Lower leg skin (tissue), 4 donors: Measurements from ENCODE around the gene METTL25B. TPM values are rescaled to one million over a fixed set of nuclear protein-coding genes. Genes with fewer than 3 reads are reported as not detected.

Experiments used
- DNase-seq, 2 donors: peaks; one replicate each; pipeline ENCODE4 v3.0.0-alpha.2; 2019; ENCODE audit warnings: low spot score in 2 of 2
- H3K4me3 ChIP-seq: fragments of 200-600 bp; sonication (generic); 2 replicates; pipeline ENCODE4 v1.5.1; 2017; ENCODE audit warnings: mild to moderate bottlenecking, low read depth; ENCODE audit not compliant: poor library complexity, severe bottlenecking
- CTCF ChIP-seq, 3 donors: fragments of 450-650 bp; IDR thresholded peaks; one replicate each; pipeline ENCODE4 v1.5.1; 2016; ENCODE audit warnings: antibody characterized with exemption in 3 of 3, mild to moderate bottlenecking in 3 of 3, moderate library complexity in 2 of 3
- POLR2A ChIP-seq, 2 donors: fragments of 450-650 bp; IDR thresholded peaks; one replicate each; pipeline ENCODE4 v1.6.1; 2016 to 2017; ENCODE audit warnings: antibody characterized with exemption in 2 of 2, mild to moderate bottlenecking in 1 of 2, moderate library complexity in 1 of 2
- WGBS, 2 donors: methylation state at CpG; one replicate each; pipeline ENCODE4 v1.1.5; 2018; 5-methylcytosine and 5-hydroxymethylcytosine counted together
- intact Hi-C: fragments of 100-400 bp; cut with DNase I; formaldehyde crosslinking; loops from one replicate; pipeline ENCODE4 v1.15.0; 2023; ENCODE audit warnings: low total_unique reads
- total RNA-seq, 4 donors: library from RNA; depleted of rRNA; stranded (reverse); fragments of >200 nt; gene quantifications; one replicate each; pipeline ENCODE4 v1.1.0, GENCODE V29; 2016

The METTL25B gene
- total RNA-seq, 4 donors from 2014 or later, result 20.3 to 39.0 (median 28.2) TPM

GRCh38 chr1:156697481-156697880 is 30.8 kb upstream of the METTL25B start:
- TF ChIP-seq POLR2A (IDR thresholded peaks at IDR 0.05) (no peak), CTCF (IDR thresholded peaks at IDR 0.05) (no peak)
- WGBS, 2 donors, result 64 to 73% methylated on average over 8 of the region's 8 CpGs
- H3K4me3 ChIP-seq, result no peak overlapping the region
- intact Hi-C loops, result no loop called here
- DNase-seq, result no peak

- 57 to 68% methylated on average over 1 of the region's 1 CpG for WGBS, 2 donors
- TF ChIP-seq CTCF (IDR thresholded peaks at IDR 0.05) (no peak), POLR2A (IDR thresholded peaks at IDR 0.05) (no peak)
- no peak overlapping the region for H3K4me3 ChIP-seq
- intact Hi-C loops, result no loop called here
- no peak for DNase-seq
These were observed 29.3 kb upstream of the METTL25B start for GRCh38 chr1:156698995-156699394.

- intact Hi-C loops, result no loop called here
- TF ChIP-seq POLR2A (IDR thresholded peaks at IDR 0.05), result no peak
- TF ChIP-seq CTCF (IDR thresholded peaks at IDR 0.05), result no peak
- 74 to 83% methylated on average over 8 of the region's 8 CpGs for WGBS, 2 donors
- no peak for DNase-seq
- H3K4me3 ChIP-seq, result no peak overlapping the region
These were observed 27.3 kb upstream of the METTL25B start for GRCh38 chr1:156700736-156701531.

- no peak overlapping the region for H3K4me3 ChIP-seq
- no peak for DNase-seq
- intact Hi-C loops, result no loop called here
- 39 to 51% methylated on average over 4 of the region's 4 CpGs for WGBS, 2 donors
- no peak for TF ChIP-seq CTCF (IDR thresholded peaks at IDR 0.05)
- no peak for TF ChIP-seq POLR2A (IDR thresholded peaks at IDR 0.05)
These were observed 24.9 kb upstream of the METTL25B start for GRCh38 chr1:156703336-156703735.

- WGBS, 2 donors, result 31 to 32% methylated on average over 3 to 4 of the region's 4 CpGs
- no peak for DNase-seq
- TF ChIP-seq CTCF (IDR thresholded peaks at IDR 0.05), result no peak
- TF ChIP-seq POLR2A (IDR thresholded peaks at IDR 0.05), result no peak
- intact Hi-C loops, result no loop called here
- H3K4me3 ChIP-seq, result no peak overlapping the region
These were observed 24.5 kb upstream of the METTL25B start for GRCh38 chr1:156703741-156704140.
